Stimulated activated CD8-positive, alpha-beta memory T cell treated with anti-CD3 and anti-CD28 coated beads, Interleukin-12 subunit alpha, Interleukin-12 subunit beta, amount 100 ng/mL, for 24 hours (primary cell): Measurements from ENCODE around the gene TRIM2.

Source experiments
- DNase-seq: peaks from one replicate; pipeline ENCODE4 v3.0.0-alpha.2; 2020; ENCODE audit errors: extremely low read depth

TRIM2 gene

DNA sequence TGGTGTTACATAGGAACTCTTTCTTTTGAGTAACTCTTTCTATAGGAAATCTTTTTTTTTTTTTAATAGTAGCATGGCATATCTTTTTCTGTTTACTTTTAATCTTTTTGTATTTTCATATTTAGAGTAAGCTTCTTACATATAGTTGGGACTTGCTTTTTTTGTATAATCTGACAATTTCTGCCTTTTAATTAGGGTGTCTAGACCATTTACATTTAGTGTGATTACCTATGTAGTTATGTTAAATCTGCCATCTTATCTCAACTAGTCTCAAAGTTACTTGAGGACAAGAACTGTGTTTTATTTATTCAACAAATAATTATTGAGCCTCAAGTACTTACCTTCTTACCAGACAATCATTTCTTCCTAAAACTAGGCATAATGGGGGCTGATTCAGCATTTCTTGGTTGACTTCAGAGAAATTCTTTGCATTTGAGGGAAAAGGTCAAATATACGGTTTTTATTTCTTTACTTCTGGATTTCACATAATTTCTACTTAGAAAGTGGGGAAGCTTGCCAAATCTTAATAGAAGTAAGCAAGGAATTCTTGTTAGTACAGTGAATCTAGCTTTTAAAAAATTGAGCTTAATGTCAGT lies 168.8 kb downstream of the TRIM2 start:
- DNase-seq = no peak

- no peak for DNase-seq
Observed at GRCh38 chr4:153374442-153374841, 170.2 kb downstream of the TRIM2 start.

GRCh38 chr4:153375303-153375702 lies 171.1 kb downstream of the TRIM2 start:
- no peak for DNase-seq

DNA sequence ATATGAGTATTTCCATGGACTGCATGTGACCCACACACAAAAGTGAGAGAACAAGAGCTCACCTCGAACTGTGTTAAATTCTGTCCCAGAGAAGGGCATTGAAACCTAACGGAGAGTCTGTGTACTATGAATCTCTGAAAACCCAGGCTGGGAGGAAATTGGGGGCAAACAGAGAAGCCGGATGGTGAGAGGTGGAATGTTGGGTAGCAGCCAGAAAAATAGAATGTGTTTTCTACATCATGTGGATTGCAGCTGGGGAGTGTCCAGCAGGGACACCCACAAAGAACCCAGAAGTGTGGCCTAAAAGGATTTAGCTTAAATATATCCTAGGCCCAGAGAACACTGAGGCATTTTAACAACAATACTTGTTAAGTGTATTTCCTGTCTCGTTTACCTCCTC lies 178.9 kb downstream of the TRIM2 start:
- DNase-seq = no peak

GRCh38 chr4:153384160-153384559 lies 179.9 kb downstream of the TRIM2 start:
- no peak for DNase-seq

DNA sequence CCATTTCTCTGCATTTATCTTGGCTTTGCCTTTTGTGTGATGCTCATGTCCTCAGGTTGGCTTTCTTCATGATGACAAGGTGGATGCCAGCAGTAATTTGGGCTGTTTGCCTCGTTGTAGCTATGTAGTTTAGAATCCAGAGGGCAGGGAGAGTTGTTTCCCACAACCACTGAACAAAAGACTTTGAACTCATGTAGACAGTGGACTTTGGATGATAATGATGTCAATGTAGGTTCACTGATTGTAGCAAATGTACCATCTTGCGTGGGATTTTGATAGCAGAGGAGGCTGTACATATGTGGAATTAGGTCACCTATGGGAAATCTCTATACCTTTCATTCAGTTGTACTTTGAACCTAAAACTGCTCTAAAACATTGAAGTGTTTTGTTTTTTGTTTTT lies 181.5 kb downstream of the TRIM2 start:
- no peak for DNase-seq

- DNase-seq = no peak
Observed at GRCh38 chr4:153387981-153388380, 183.7 kb downstream of the TRIM2 start.
